Epidermal melanocyte (primary cell): ENCODE data around the gene EIF2D.
"Not testable (repeated sequence)": the region's sequence is repeated elsewhere in the genome, so short reads cannot be mapped to it uniquely, and the experiment has no call there.

Experiments used
- DNase-seq: peaks from one replicate; pipeline ENCODE4 v3.0.0; 2011; ENCODE audit warnings: low spot score; ENCODE audit not compliant: insufficient read length

EIF2D gene

GRCh38 chr1:206586501-206587445 lies 25.5 kb downstream of the EIF2D start:
- DNase-seq, result no peak

- DNase-seq, result no peak
Observed at GRCh38 chr1:206584683-206585082, 27.6 kb downstream of the EIF2D start.

GRCh38 chr1:206583707-206584648 lies 28.3 kb downstream of the EIF2D start:
- DNase-seq, result peak; percentile 56

GRCh38 chr1:206582971-206583706 lies 29.1 kb downstream of the EIF2D start:
- DNase-seq, result no peak

GRCh38 chr1:206582537-206582936 lies 29.7 kb downstream of the EIF2D start:
- no peak for DNase-seq

- DNase-seq, result no peak
Observed at GRCh38 chr1:206581571-206581981, 30.7 kb downstream of the EIF2D start.

GRCh38 chr1:206581114-206581497 lies 31.2 kb downstream of the EIF2D start:
- DNase-seq, result not testable (repeated sequence)

GRCh38 chr1:206580438-206581113 lies 31.7 kb downstream of the EIF2D start:
- no peak for DNase-seq

GRCh38 chr1:206579747-206580437 lies 32.4 kb downstream of the EIF2D start:
- no peak for DNase-seq

GRCh38 chr1:206578978-206579374 lies 33.3 kb downstream of the EIF2D start:
- DNase-seq, result no peak

GRCh38 chr1:206578068-206578977 lies 33.9 kb downstream of the EIF2D start:
- DNase-seq, result no peak

- DNase-seq, result no peak
Observed at GRCh38 chr1:206577626-206578025, 34.6 kb downstream of the EIF2D start.

GRCh38 chr1:206575894-206576737 lies 36.1 kb downstream of the EIF2D start:
- DNase-seq, result no peak

- no peak for DNase-seq
Observed at GRCh38 chr1:206575165-206575893, 36.9 kb downstream of the EIF2D start.

GRCh38 chr1:206573762-206574161 lies 38.5 kb downstream of the EIF2D start:
- no peak for DNase-seq

- DNase-seq, result no peak
Observed at GRCh38 chr1:206573319-206573718, 38.9 kb downstream of the EIF2D start.

- no peak for DNase-seq
Observed at GRCh38 chr1:206572835-206573234, 39.4 kb downstream of the EIF2D start.
